IMR-90 (cell line): ENCODE data around the gene THADA.

Experiments used
- CEBPB ChIP-seq: IDR thresholded peaks from 2 replicates; pipeline ENCODE4 v1.6.1; 2012; ENCODE audit warnings: low read depth, low read length, improper control_type of control experiment
- CHD1 ChIP-seq: IDR thresholded peaks from 2 replicates; pipeline ENCODE4 v1.6.1; 2012; ENCODE audit warnings: low read depth, low read length, improper control_type of control experiment
- FOS ChIP-seq: fragments of 150-350 bp; IDR thresholded peaks from 2 replicates; pipeline ENCODE4 v1.6.1; 2016; ENCODE audit warnings: low read depth, low read length
- POLR2A ChIP-seq: IDR thresholded peaks from 2 replicates; pipeline ENCODE4 v1.6.1; 2012; ENCODE audit warnings: mild to moderate bottlenecking, low read depth, low read length
- RAD21 ChIP-seq: IDR thresholded peaks from 2 replicates; pipeline ENCODE4 v1.6.1; 2012; ENCODE audit warnings: low read length, improper control_type of control experiment
- RCOR1 ChIP-seq: IDR thresholded peaks from 2 replicates; pipeline ENCODE4 v1.6.1; 2012; ENCODE audit warnings: mild to moderate bottlenecking, low read length, improper control_type of control experiment; ENCODE audit not compliant: insufficient replicate concordance
- RFX5 ChIP-seq: IDR thresholded peaks from 2 replicates; pipeline ENCODE4 v1.8.0; 2012; ENCODE audit warnings: low read depth, mild to moderate bottlenecking, low read length, moderate library complexity
- TF ChIP-seq, protein P1 (sequence below): conservative IDR thresholded peaks from 2 replicates; pipeline ENCODE4 v1.5.1; 2012; ENCODE audit warnings: mild to moderate bottlenecking, low read depth, low read length, improper control_type of control experiment

- TF ChIP-seq, protein P1, sequence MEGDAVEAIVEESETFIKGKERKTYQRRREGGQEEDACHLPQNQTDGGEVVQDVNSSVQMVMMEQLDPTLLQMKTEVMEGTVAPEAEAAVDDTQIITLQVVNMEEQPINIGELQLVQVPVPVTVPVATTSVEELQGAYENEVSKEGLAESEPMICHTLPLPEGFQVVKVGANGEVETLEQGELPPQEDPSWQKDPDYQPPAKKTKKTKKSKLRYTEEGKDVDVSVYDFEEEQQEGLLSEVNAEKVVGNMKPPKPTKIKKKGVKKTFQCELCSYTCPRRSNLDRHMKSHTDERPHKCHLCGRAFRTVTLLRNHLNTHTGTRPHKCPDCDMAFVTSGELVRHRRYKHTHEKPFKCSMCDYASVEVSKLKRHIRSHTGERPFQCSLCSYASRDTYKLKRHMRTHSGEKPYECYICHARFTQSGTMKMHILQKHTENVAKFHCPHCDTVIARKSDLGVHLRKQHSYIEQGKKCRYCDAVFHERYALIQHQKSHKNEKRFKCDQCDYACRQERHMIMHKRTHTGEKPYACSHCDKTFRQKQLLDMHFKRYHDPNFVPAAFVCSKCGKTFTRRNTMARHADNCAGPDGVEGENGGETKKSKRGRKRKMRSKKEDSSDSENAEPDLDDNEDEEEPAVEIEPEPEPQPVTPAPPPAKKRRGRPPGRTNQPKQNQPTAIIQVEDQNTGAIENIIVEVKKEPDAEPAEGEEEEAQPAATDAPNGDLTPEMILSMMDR, result no peak
- TF ChIP-seq POLR2A, result no peak
- no peak for TF ChIP-seq CEBPB
- no peak for TF ChIP-seq FOS
- no peak for TF ChIP-seq RFX5
- TF ChIP-seq RAD21, result no peak
- TF ChIP-seq RCOR1, result no peak
- TF ChIP-seq CHD1, result no peak
These were observed 150.1 kb downstream of the THADA start for GRCh38 chr2:43445781-43446180.
